Kidney (tissue), 14 donors: ENCODE data around the gene OBSCN. TPM values are rescaled to one million over a fixed set of nuclear protein-coding genes. Genes with fewer than 3 reads are reported as not detected.

Experiments used
- DNase-seq, 5 donors: peaks; one replicate each; pipeline ENCODE4 v3.0.0-alpha.2; 2013 to 2020
- FAIRE-seq: peaks from 2 replicates; lab custom pipeline; 2012; peaks lifted over from hg19 to GRCh38; lab: Jason Lieb, UNC
- H3K27ac ChIP-seq, 2 donors: one replicate each; pipeline ENCODE4 v1.7.0; 2013; ENCODE audit warnings: low read depth in 2 of 2, low read length in 2 of 2, inconsistent platforms in 1 of 2
- H3K27me3 ChIP-seq: one replicate; pipeline ENCODE4 v1.7.1; 2013; ENCODE audit warnings: low read length, inconsistent platforms; ENCODE audit not compliant: control insufficient read depth, insufficient read depth
- H3K36me3 ChIP-seq, 3 donors: one replicate each; pipeline versions ENCODE4 v1.7.0 to v1.7.1; 2013; ENCODE audit warnings: low read length in 3 of 3, control low read depth in 1 of 3, inconsistent platforms in 1 of 3; ENCODE audit not compliant: insufficient read depth in 3 of 3, control insufficient read depth in 2 of 3
- H3K4me1 ChIP-seq, 3 donors: one replicate each; pipeline versions ENCODE4 v1.7.0 to v1.7.1; 2013; ENCODE audit warnings: low read length in 3 of 3, inconsistent platforms in 1 of 3, low read depth in 1 of 3; ENCODE audit not compliant: control insufficient read depth in 2 of 3, insufficient read depth in 2 of 3
- H3K4me3 ChIP-seq, 3 donors: one replicate each; pipeline versions ENCODE4 v1.7.0 to v1.8.1; 2013; ENCODE audit warnings: low read length in 3 of 3, control low read depth in 1 of 3, inconsistent platforms in 1 of 3
- H3K9ac ChIP-seq, 3 donors: one replicate each; pipeline versions ENCODE4 v1.7.0 to v1.7.1; 2013; ENCODE audit warnings: low read length in 3 of 3, control low read depth in 1 of 3, inconsistent platforms in 1 of 3
- H3K9me3 ChIP-seq, 3 donors: one replicate each; pipeline versions ENCODE4 v1.7.0 to v1.7.1; 2013; ENCODE audit warnings: low read length in 3 of 3, control low read depth in 1 of 3, inconsistent platforms in 1 of 3; ENCODE audit not compliant: control insufficient read depth in 2 of 3, insufficient read depth in 1 of 3
- intact Hi-C: fragments of 100-400 bp; cut with DNase I; formaldehyde crosslinking; loops from one replicate; pipeline ENCODE4 v1.11.1; 2022
- polyA plus RNA-seq: library from polyadenylated mRNA; stranded (reverse); fragments of 350-450 nt; fragmentation: Illumina TruSeq; extraction: RNeasy Lipid Tissue Mini Kit (QIAGEN cat#74804); gene quantifications from one replicate; pipeline ENCODE4 v1.2.3, GENCODE V29; 2014; ENCODE audit warnings: low read depth, low replicate concordance; ENCODE audit not compliant: insufficient read depth
- total RNA-seq: library from RNA; stranded (reverse); fragmentation: NEBNext Ultra II Directional; extraction: Animal tissue kit (Norgen Biotek cat#: 25700); gene quantifications from one replicate; pipeline ENCODE4 v1.2.1, GENCODE V29; 2021
- TF ChIP-seq, protein P1 (sequence below): IDR thresholded peaks from 3 replicates; pipeline ENCODE4 v1.5.1; 2012; ENCODE audit warnings: mild to moderate bottlenecking, moderate library complexity, borderline replicate concordance; ENCODE audit not compliant: insufficient read depth; ENCODE audit errors: extremely low read depth
- donor health status: control.
- donor health status: control.
- donor health status: control.
- donor health status: control.
- donor health status: control.
- donor health status: DM: yes; HTN: yes; CAD: no.
- donor health status: Normal renal cell carcinoma (clear cell type).

OBSCN gene
- total and polyA plus RNA-seq, 2 donors from 2014 or later, result 14.5 to 30.0 TPM

DNA sequence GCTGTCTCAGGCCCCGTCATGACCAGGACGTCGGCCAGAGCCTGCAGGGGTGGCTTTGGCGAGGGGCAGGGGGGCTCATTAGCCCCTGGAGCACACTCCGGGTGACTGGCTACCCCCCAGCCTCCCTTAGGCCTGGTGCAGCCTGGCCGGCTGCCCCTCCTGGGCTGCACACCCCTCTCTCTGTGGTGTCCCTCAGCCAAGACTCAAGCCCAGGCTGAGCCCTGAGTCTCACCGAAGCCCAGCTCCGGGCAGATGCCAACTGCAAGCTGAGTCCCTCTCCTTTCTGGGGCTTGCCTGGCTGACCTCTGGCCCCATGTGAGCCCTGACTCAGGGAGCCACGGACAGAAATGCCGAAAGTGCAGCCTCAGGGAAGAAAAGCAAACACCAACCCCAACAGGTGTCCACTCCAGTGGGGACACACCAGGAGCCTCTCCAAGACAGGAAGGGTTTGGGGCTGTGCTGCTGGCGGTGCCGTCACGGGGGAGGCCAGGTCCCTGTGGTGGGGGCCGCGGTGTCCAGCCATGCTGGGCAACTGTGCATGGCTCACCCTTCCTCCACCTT lies 47.6 kb upstream of the OBSCN start:
- H3K27me3 ChIP-seq, result peaks cover 7% of the 10 kb centered on the region
- H3K36me3 ChIP-seq, result no peaks in the 10 kb centered on the region
- H3K4me3 ChIP-seq, result no peak overlapping the region
- peaks cover 0 to 12% (median 0%) of the 10 kb centered on the region in 3 donors for H3K4me1 ChIP-seq
- TF ChIP-seq, protein P1, sequence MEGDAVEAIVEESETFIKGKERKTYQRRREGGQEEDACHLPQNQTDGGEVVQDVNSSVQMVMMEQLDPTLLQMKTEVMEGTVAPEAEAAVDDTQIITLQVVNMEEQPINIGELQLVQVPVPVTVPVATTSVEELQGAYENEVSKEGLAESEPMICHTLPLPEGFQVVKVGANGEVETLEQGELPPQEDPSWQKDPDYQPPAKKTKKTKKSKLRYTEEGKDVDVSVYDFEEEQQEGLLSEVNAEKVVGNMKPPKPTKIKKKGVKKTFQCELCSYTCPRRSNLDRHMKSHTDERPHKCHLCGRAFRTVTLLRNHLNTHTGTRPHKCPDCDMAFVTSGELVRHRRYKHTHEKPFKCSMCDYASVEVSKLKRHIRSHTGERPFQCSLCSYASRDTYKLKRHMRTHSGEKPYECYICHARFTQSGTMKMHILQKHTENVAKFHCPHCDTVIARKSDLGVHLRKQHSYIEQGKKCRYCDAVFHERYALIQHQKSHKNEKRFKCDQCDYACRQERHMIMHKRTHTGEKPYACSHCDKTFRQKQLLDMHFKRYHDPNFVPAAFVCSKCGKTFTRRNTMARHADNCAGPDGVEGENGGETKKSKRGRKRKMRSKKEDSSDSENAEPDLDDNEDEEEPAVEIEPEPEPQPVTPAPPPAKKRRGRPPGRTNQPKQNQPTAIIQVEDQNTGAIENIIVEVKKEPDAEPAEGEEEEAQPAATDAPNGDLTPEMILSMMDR, result no peak
- no peak for FAIRE-seq
- peak in 2 of 5 donors; percentile 53 to 75 for DNase-seq
- H3K9ac ChIP-seq, result no peak overlapping the region
- intact Hi-C loops, result no loop called here
- no peaks in the 10 kb centered on the region for H3K9me3 ChIP-seq
- H3K27ac ChIP-seq, result no peak overlapping the region

DNA sequence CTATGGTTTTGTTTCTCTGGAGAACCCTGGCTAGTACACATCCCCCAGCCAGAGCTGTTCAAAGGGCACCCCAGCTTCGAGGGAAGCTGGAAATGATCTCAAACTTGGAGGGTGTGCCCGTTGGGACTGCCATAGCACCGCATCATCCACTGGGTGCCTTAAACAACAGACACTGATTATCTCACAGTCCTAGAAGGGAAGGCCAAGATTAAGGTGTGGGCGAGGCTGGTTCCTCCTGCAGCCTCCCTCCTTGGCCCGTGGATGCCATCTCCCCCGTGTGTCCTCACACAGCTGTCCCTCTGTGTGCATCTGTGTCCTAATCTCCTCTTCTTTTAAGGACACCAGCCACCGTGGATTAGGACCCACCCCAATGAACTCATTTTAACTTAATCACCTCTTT lies 46.5 kb upstream of the OBSCN start:
- FAIRE-seq (no peak), DNase-seq (peak in 2 of 5 donors; percentile 4 to 36)
- intact Hi-C loops, result no loop called here
- Histone ChIP-seq H3K27ac (peak overlapping the region in 1 of 2 donors; percentile 73), H3K27me3 (peaks cover 7% of the 10 kb centered on the region), H3K9ac (no peak overlapping the region), H3K9me3 (no peaks in the 10 kb centered on the region), H3K4me3 (no peak overlapping the region), H3K36me3 (no peaks in the 10 kb centered on the region), H3K4me1 (peaks cover 0 to 9% (median under 1%) of the 10 kb centered on the region in 3 donors)
- TF ChIP-seq, protein P1, result no peak

DNA sequence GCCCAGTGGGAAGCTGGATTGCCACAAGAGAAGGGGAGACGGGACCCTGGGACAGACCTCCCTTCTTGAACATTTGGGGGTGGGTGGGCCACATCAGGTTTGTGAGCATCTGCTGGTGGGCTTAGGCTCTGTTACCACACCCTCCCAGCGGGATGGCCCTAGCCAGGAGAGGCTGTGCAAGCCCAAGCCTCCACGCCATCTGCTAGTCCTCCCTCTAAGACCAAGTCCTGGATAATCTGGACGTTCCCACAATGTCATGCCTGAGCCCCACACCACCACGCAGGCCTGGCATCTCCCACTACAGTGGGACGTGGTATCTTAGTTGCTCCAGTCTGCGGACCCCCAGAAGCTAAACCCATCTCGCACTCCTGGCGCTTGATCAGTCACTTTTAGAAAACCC lies 46.0 kb upstream of the OBSCN start:
- H3K9me3 ChIP-seq, result no peaks in the 10 kb centered on the region
- peak overlapping the region; percentile 51 to 73 for H3K27ac ChIP-seq
- H3K27me3 ChIP-seq, result peaks cover 7% of the 10 kb centered on the region
- intact Hi-C loops, result no loop called here
- DNase-seq (peak in 2 of 5 donors; percentile 55 to 70), FAIRE-seq (no peak)
- no peaks in the 10 kb centered on the region for H3K36me3 ChIP-seq
- TF ChIP-seq, protein P1, result no peak
- no peak overlapping the region for H3K9ac ChIP-seq
- H3K4me1 ChIP-seq, result peaks cover 0 to 14% (median 5%) of the 10 kb centered on the region in 3 donors
- H3K4me3 ChIP-seq, result no peak overlapping the region
